ENCODE measurements around the gene PLG.
"Not testable (repeated sequence)": the region's sequence is repeated elsewhere in the genome, so short reads cannot be mapped to it uniquely, and the experiment has no call there.

The PLG gene

GRCh38 chr6:160701918-160702680 lies at the start of gene PLG:
Gene PLG (plus strand): TSS chr6:160702244. CDS start chr6:160702305, 61 bp downstream.
- DNase-seq (ENCODE audit: low spot score): not testable (repeated sequence)

DNA sequence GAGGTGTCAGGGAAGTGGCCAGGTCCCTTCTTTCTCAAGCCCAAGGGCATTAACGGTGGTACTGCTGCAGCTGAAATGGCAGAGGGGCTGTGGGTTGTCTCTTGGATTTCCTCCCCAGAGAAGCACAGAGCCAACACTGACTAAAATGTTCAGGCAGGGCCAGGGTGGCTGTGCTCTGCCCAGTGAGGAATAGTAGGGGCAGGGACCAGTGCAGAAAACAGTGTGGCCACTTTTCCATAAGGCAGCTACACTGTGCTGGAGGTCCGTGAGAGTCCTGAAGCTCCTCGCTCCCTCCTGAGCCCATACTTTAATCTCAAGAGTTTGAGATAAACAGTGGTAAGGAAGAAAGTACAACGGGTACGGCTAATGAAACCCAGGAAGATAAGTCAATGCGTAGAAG lies 42.5 kb upstream of the PLG start:
- TF ChIP-seq, protein P1, sequence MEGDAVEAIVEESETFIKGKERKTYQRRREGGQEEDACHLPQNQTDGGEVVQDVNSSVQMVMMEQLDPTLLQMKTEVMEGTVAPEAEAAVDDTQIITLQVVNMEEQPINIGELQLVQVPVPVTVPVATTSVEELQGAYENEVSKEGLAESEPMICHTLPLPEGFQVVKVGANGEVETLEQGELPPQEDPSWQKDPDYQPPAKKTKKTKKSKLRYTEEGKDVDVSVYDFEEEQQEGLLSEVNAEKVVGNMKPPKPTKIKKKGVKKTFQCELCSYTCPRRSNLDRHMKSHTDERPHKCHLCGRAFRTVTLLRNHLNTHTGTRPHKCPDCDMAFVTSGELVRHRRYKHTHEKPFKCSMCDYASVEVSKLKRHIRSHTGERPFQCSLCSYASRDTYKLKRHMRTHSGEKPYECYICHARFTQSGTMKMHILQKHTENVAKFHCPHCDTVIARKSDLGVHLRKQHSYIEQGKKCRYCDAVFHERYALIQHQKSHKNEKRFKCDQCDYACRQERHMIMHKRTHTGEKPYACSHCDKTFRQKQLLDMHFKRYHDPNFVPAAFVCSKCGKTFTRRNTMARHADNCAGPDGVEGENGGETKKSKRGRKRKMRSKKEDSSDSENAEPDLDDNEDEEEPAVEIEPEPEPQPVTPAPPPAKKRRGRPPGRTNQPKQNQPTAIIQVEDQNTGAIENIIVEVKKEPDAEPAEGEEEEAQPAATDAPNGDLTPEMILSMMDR (IDR thresholded peaks at IDR 0.05; ENCODE audit: extremely low read depth, missing control alignments): no peak

DNA sequence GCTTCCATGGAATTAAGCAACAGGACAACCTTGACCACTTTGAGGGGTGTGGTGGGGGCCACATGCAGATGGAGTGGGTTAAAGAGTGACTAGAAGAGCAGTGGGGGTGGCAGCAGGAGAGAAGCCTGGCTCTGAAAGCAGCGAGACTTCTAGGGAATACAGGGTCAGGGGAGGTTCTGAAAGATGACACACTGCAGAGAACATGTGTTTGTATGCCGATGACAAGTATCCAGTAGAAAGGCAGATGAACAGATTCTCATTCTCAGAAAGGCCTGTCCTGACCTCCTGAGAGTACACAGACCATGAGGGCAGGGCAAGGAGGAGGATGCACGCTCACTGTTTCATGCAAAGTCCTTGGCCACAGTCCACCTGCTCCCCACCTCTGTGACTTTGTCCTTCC lies 40.8 kb upstream of the PLG start:
- TF ChIP-seq, protein P1 (IDR thresholded peaks at IDR 0.05; ENCODE audit: extremely low read depth, missing control alignments): no peak
- DNase-seq (ENCODE audit: low spot score): no peak

More for the DNA sequence above, 42.5 kb upstream of the PLG start:
- no peak for DNase-seq (ENCODE audit: low spot score)

GRCh38 chr6:160662429-160662828 lies 39.6 kb upstream of the PLG start:
- TF ChIP-seq, protein P1 (IDR thresholded peaks at IDR 0.05; ENCODE audit: extremely low read depth, missing control alignments): no peak
- no peak for DNase-seq (ENCODE audit: low spot score)

DNA sequence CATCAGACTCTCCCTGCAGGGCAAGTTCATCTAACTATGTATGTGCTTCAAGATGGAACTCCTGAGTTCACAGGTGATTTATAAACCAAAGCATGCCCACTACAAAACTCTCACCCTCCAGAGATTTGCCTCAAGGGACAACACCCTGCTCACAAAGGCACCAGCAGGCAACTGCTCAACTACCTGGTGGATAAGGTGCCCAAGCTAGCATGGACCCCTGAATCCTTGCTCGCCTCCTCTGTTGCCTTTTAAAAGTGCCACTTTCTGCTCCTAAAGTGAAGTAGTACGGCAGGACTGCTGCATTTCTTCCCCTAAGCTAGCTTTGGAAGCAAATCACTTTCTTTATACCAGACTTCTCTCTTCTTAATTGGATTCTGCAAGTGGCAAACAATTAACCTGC lies 39.2 kb upstream of the PLG start:
- no peak for DNase-seq (ENCODE audit: low spot score)
- TF ChIP-seq, protein P1 (IDR thresholded peaks at IDR 0.05; ENCODE audit: extremely low read depth, missing control alignments): no peak

- not testable (repeated sequence) for DNase-seq (ENCODE audit: low spot score)
These were observed 37.8 kb upstream of the PLG start, which contains the start of gene LPA for GRCh38 chr6:160664198-160664597. Gene LPA (minus strand): TSS chr6:160664275. CDS start chr6:160664214, 61 bp downstream.

DNA sequence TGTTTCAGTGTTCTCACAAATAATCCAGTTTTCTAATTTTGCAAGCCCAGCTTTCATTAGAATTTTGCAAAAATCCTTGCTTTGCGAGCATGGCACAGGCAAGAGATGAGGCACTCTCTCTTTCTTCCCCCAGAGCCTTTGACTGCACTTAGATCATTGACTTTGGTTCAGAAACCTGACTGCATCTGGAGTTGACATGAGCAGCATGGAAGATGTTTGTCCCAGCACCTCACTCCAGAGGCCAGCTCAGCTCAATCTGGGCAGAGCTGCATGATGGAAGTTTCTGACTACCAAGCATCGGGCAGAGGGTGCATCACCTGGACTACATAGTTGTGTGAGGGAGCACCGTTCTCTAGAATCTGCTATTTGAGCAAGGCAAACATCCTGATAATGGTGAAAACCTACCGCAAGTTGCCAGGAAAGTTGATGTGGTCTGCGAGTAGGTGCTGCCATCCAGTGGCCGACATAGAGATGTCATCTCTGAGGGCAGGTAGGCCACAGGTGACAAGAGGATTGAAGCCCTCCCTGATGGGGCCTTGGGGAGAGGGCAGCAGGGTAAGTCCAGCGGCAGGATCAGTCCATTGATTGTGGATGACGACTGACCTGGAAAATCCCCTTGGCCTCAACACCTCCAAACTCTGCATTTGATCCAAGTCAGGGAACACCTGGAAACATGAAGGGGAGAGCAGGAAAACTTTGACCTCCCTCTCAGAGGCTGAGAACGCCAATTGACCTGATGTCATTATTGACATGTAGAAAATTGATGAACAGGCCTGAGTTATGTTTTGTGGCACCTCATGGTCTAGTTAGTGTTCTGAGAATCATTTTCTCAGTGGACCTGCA lies 34.2 kb upstream of the PLG start:
- peak; percentile 63 for DNase-seq (ENCODE audit: low spot score)
- TF ChIP-seq, protein P1 (IDR thresholded peaks at IDR 0.05; ENCODE audit: extremely low read depth, missing control alignments): peak; percentile 54

- TF ChIP-seq, protein P1 (IDR thresholded peaks at IDR 0.05; ENCODE audit: extremely low read depth, missing control alignments): no peak
- no peak for DNase-seq (ENCODE audit: low spot score)
These were observed 33.5 kb upstream of the PLG start for GRCh38 chr6:160668589-160668988.

GRCh38 chr6:160676418-160676817 lies 25.6 kb upstream of the PLG start:
- DNase-seq (ENCODE audit: low spot score): not testable (repeated sequence)
